Neural cell (in vitro differentiated cells): Measurements from ENCODE around the gene VSIG10. TPM values are rescaled to one million over a fixed set of nuclear protein-coding genes. Genes with fewer than 3 reads are reported as not detected.

ENCODE experiments used
- H2AFZ ChIP-seq: fragments of 200-600, 300-800 bp; sonication (generic), shearing (Covaris generic); 2 replicates; pipeline ENCODE4 v1.6.0; 2014; ENCODE audit warnings: low read depth, mild to moderate bottlenecking, antibody characterized with exemption, low read length, moderate library complexity
- H3F3A ChIP-seq: fragments of 200-600 bp; shearing (Covaris generic); 2 replicates; pipeline ENCODE4 v1.6.1; 2016; ENCODE audit warnings: mild to moderate bottlenecking, moderate library complexity, mixed read lengths, antibody characterized with exemption, low read length; ENCODE audit not compliant: insufficient read depth, poor library complexity, severe bottlenecking
- H3K27ac ChIP-seq: fragments of 200-600, 300-800 bp; sonication (generic), shearing (Covaris generic); 2 replicates; pipeline ENCODE4 v1.5.1; 2014; ENCODE audit warnings: mild to moderate bottlenecking, low read length, moderate library complexity
- H3K27me3 ChIP-seq: fragments of 300-800, 200-600 bp; sonication (generic), shearing (Covaris generic); 2 replicates; pipeline ENCODE4 v1.6.0; 2014; ENCODE audit warnings: mild to moderate bottlenecking, low read depth, low read length, moderate library complexity; ENCODE audit not compliant: insufficient read depth
- H3K36me3 ChIP-seq: fragments of 300-800, 200-600 bp; sonication (generic), shearing (Covaris generic); 2 replicates; pipeline ENCODE4 v1.5.1; 2014; ENCODE audit warnings: mild to moderate bottlenecking, antibody characterized with exemption, low read length, moderate library complexity; ENCODE audit not compliant: insufficient read depth
- H3K4me2 ChIP-seq: fragments of 300-800, 200-600 bp; sonication (generic), shearing (Covaris generic); 2 replicates; pipeline ENCODE4 v1.6.0; 2014; ENCODE audit warnings: mild to moderate bottlenecking, low read length
- H3K4me3 ChIP-seq: fragments of 300-800, 200-600 bp; sonication (generic), shearing (Covaris generic); 2 replicates; pipeline ENCODE4 v1.5.1; 2014; ENCODE audit warnings: mild to moderate bottlenecking, low read length, moderate library complexity
- H3K79me2 ChIP-seq: fragments of 200-600 bp; shearing (Covaris generic); replicated peaks from 2 replicates; pipeline ENCODE4 v1.6.0; 2014; ENCODE audit warnings: mild to moderate bottlenecking, low read length, moderate library complexity; ENCODE audit not compliant: insufficient read depth
- H3K9ac ChIP-seq: fragments of 300-800, 200-600 bp; sonication (generic), shearing (Covaris generic); 2 replicates; pipeline ENCODE4 v1.6.1; 2016; ENCODE audit warnings: mild to moderate bottlenecking, low read length, mixed read lengths
- H3K9me2 ChIP-seq: fragments of 200-600 bp; shearing (Covaris generic); 2 replicates; pipeline ENCODE4 v1.6.1; 2016; ENCODE audit warnings: mild to moderate bottlenecking, low read length, mixed read lengths; ENCODE audit not compliant: insufficient read depth
- H3K9me3 ChIP-seq: fragments of 200-600, 300-800 bp; sonication (generic), shearing (Covaris generic); 2 replicates; pipeline ENCODE4 v1.6.1; 2016; ENCODE audit warnings: mild to moderate bottlenecking, mixed run types, low read length, moderate library complexity, mixed read lengths
- H4K20me1 ChIP-seq: fragments of 200-600 bp; shearing (Covaris generic); 2 replicates; pipeline ENCODE4 v1.6.1; 2016; ENCODE audit warnings: mild to moderate bottlenecking, mixed run types; ENCODE audit not compliant: insufficient read depth
- EP300 ChIP-seq: fragments of 450-650 bp; conservative IDR thresholded peaks from 2 replicates; pipeline ENCODE4 v1.6.1; 2014; ENCODE audit warnings: antibody characterized with exemption, mild to moderate bottlenecking, moderate library complexity; ENCODE audit not compliant: poor library complexity, severe bottlenecking
- EZH2 ChIP-seq: fragments of 200-600, 300-800 bp; shearing (Covaris generic), sonication (generic); IDR thresholded peaks from 2 replicates; pipeline ENCODE4 v1.6.1; 2014; ENCODE audit warnings: antibody characterized with exemption, low read length, borderline replicate concordance, mild to moderate bottlenecking; ENCODE audit not compliant: insufficient read depth, poor library complexity, severe bottlenecking
- MXI1 ChIP-seq: fragments of 450-650 bp; conservative IDR thresholded peaks from 2 replicates; pipeline ENCODE4 v1.6.1; 2014; ENCODE audit warnings: antibody characterized with exemption, mild to moderate bottlenecking; ENCODE audit not compliant: poor library complexity, severe bottlenecking
- POLR2AphosphoS5 ChIP-seq: IDR thresholded peaks from 2 replicates; pipeline ENCODE4 v1.6.1; 2012
- RAD21 ChIP-seq: fragments of 450-650 bp; conservative IDR thresholded peaks from 2 replicates; pipeline ENCODE4 v1.6.1; 2014; ENCODE audit warnings: antibody characterized with exemption, mild to moderate bottlenecking, moderate library complexity
- REST ChIP-seq: IDR thresholded peaks from 2 replicates; pipeline ENCODE4 v1.6.1; 2012; ENCODE audit warnings: borderline replicate concordance
- SMC3 ChIP-seq: fragments of 450-650 bp; conservative IDR thresholded peaks from 2 replicates; pipeline ENCODE4 v1.6.1; 2014; ENCODE audit warnings: antibody characterized with exemption, mild to moderate bottlenecking, moderate library complexity; ENCODE audit not compliant: poor library complexity
- TAF1 ChIP-seq: IDR thresholded peaks from 2 replicates; pipeline ENCODE4 v1.6.1; 2012; ENCODE audit warnings: low read depth
- polyA plus RNA-seq: library from polyadenylated mRNA; depleted of rRNA; stranded (reverse); fragments of >200 nt; gene quantifications from 2 replicates; pipeline ENCODE4 v1.2.3, GENCODE V29; 2014
- TF ChIP-seq, protein P1 (sequence below): fragments of 450-650 bp; IDR thresholded peaks from 2 replicates; pipeline ENCODE4 v1.5.1; 2014; ENCODE audit warnings: antibody characterized with exemption, mild to moderate bottlenecking, moderate library complexity; ENCODE audit not compliant: poor library complexity, severe bottlenecking

VSIG10 gene
- polyA plus RNA-seq, 1 donor from 2014 or later = 2.0 TPM

GRCh38 chr12:118102070-118102469 is 1.7 kb downstream of the VSIG10 start:
- H3K9ac ChIP-seq = no peak overlapping the region
- no peak overlapping the region for H2AFZ ChIP-seq
- H3K4me3 ChIP-seq = no peak overlapping the region
- no peak overlapping the region for H3K27ac ChIP-seq
- H3K9me3 ChIP-seq = no peaks in the 10 kb centered on the region
- H4K20me1 ChIP-seq = no peaks in the 10 kb centered on the region
- H3K27me3 ChIP-seq = peaks cover 18% of the 10 kb centered on the region
- TF ChIP-seq EP300 (no peak), MXI1 (no peak), RAD21 (no peak), POLR2AphosphoS5 (no peak), SMC3 (no peak), TAF1 (no peak), REST (no peak), EZH2 (no peak)
- TF ChIP-seq, protein P1, sequence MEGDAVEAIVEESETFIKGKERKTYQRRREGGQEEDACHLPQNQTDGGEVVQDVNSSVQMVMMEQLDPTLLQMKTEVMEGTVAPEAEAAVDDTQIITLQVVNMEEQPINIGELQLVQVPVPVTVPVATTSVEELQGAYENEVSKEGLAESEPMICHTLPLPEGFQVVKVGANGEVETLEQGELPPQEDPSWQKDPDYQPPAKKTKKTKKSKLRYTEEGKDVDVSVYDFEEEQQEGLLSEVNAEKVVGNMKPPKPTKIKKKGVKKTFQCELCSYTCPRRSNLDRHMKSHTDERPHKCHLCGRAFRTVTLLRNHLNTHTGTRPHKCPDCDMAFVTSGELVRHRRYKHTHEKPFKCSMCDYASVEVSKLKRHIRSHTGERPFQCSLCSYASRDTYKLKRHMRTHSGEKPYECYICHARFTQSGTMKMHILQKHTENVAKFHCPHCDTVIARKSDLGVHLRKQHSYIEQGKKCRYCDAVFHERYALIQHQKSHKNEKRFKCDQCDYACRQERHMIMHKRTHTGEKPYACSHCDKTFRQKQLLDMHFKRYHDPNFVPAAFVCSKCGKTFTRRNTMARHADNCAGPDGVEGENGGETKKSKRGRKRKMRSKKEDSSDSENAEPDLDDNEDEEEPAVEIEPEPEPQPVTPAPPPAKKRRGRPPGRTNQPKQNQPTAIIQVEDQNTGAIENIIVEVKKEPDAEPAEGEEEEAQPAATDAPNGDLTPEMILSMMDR = no peak
- H3K36me3 ChIP-seq = no peaks in the 10 kb centered on the region
- no peaks in the 10 kb centered on the region for H3K79me2 ChIP-seq
- no peaks in the 10 kb centered on the region for H3F3A ChIP-seq
- no peaks in the 10 kb centered on the region for H3K9me2 ChIP-seq
- H3K4me2 ChIP-seq = no peak overlapping the region

GRCh38 chr12:118101051-118101450 is 2.8 kb downstream of the VSIG10 start:
- H3K9me3 ChIP-seq = no peaks in the 10 kb centered on the region
- H3F3A ChIP-seq = no peaks in the 10 kb centered on the region
- H3K4me2 ChIP-seq = no peak overlapping the region
- TF ChIP-seq EP300 (no peak), MXI1 (no peak), EZH2 (no peak), REST (no peak), RAD21 (no peak), TAF1 (no peak), SMC3 (no peak), POLR2AphosphoS5 (no peak)
- TF ChIP-seq, protein P1 = no peak
- H3K27me3 ChIP-seq = peaks cover 18% of the 10 kb centered on the region
- H3K36me3 ChIP-seq = no peaks in the 10 kb centered on the region
- H2AFZ ChIP-seq = no peak overlapping the region
- no peak overlapping the region for H3K9ac ChIP-seq
- H3K4me3 ChIP-seq = no peak overlapping the region
- no peaks in the 10 kb centered on the region for H4K20me1 ChIP-seq
- no peaks in the 10 kb centered on the region for H3K9me2 ChIP-seq
- no peak overlapping the region for H3K27ac ChIP-seq
- no peaks in the 10 kb centered on the region for H3K79me2 ChIP-seq
